C1 segment of cervical spinal cord (tissue), 14 donors: ENCODE data around the gene PRKCSH.

Experiments used
- DNase-seq, 14 donors: peaks; one replicate each; lab custom pipeline; 2025; lab: John Stamatoyannopoulos, UW

Gene PRKCSH

GRCh38 chr19:11475861-11476260 lies 40.4 kb downstream of the PRKCSH start:
- DNase-seq = peak in 1 of 14 donors; percentile 54

GRCh38 chr19:11478167-11479089 lies 43.0 kb downstream of the PRKCSH start:
- peak in 9 of 14 donors; percentile 8 to 50 (median 23) for DNase-seq

GRCh38 chr19:11479090-11479897 lies 43.9 kb downstream of the PRKCSH start:
- DNase-seq = peak in 13 of 14 donors; percentile 19 to 81 (median 48)

- peak in 8 of 14 donors; percentile 16 to 52 (median 38) for DNase-seq
Measured at GRCh38 chr19:11479898-11480714, 44.7 kb downstream of the PRKCSH start.

- peak in 13 of 14 donors; percentile 12 to 77 (median 57) for DNase-seq
Measured at GRCh38 chr19:11480715-11481533, 45.5 kb downstream of the PRKCSH start, which contains the start of gene ELAVL3. TSS of gene ELAVL3 (minus strand) at chr19:11481046. CDS start at chr19:11480608, 438 bp downstream.

- DNase-seq = peak; percentile 35 to 98 (median 92)
Measured at GRCh38 chr19:11481534-11482383, 46.3 kb downstream of the PRKCSH start.

GRCh38 chr19:11482384-11483050 lies 47.1 kb downstream of the PRKCSH start:
- peak in 13 of 14 donors; percentile 81 to 96 (median 89) for DNase-seq

- no peak for DNase-seq
Measured at GRCh38 chr19:11483366-11484111, 48.1 kb downstream of the PRKCSH start.

GRCh38 chr19:11485245-11485837 lies 49.9 kb downstream of the PRKCSH start:
- DNase-seq = peak in 1 of 14 donors; percentile 54

- DNase-seq = no peak
Measured at GRCh38 chr19:11486661-11487503, 51.4 kb downstream of the PRKCSH start.

- no peak for DNase-seq
Measured at GRCh38 chr19:11489378-11489777, 53.9 kb downstream of the PRKCSH start.

- DNase-seq = peak in 2 of 14 donors; percentile 20 to 88
Measured at GRCh38 chr19:11494634-11495285, 59.3 kb downstream of the PRKCSH start.

- peak in 5 of 14 donors; percentile 7 to 96 (median 13) for DNase-seq
Measured at GRCh38 chr19:11495481-11495880, 60.0 kb downstream of the PRKCSH start.

- no peak for DNase-seq
Measured at GRCh38 chr19:11495885-11496284, 60.5 kb downstream of the PRKCSH start.

GRCh38 chr19:11496391-11497163 lies 61.1 kb downstream of the PRKCSH start:
- peak in 6 of 14 donors; percentile 13 to 40 (median 26) for DNase-seq
